Activated CD4-positive, alpha-beta T cell treated with anti-CD3 and anti-CD28 coated beads, Interleukin-2, Interleukin-4, amounts not matched to agents 100 ng/mL and 50 ng/mL, durations not matched to agents 16 hours and 8 hours (primary cell): ENCODE results near the gene COA3.
A peak's percentile ranks its signal among the peaks of the same experiment; 100 is the strongest.
"Not testable (repeated sequence)": the region's sequence is repeated elsewhere in the genome, so short reads cannot be mapped to it uniquely, and the experiment has no call there.

Source experiments
- DNase-seq: peaks from one replicate; pipeline ENCODE4 v3.0.0-alpha.2; 2020; ENCODE audit warnings: low spot score

The COA3 gene

GRCh38 chr17:42781639-42782165, 16.8 kb downstream of the COA3 start:
- DNase-seq, result no peak

- DNase-seq, result no peak
These were observed 17.5 kb downstream of the COA3 start for GRCh38 chr17:42780851-42781638.

- DNase-seq, result no peak
These were observed 18.3 kb downstream of the COA3 start, which contains the start of gene WNK4 for GRCh38 chr17:42779936-42780850. Gene WNK4, plus strand, starts transcription at chr17:42780610. Its CDS starts 89 bp downstream, at chr17:42780699.

GRCh38 chr17:42779304-42779935, 19.1 kb downstream of the COA3 start:
- no peak for DNase-seq

- DNase-seq, result no peak
These were observed 19.9 kb downstream of the COA3 start for GRCh38 chr17:42778570-42778969.

GRCh38 chr17:42775534-42776098, 22.9 kb downstream of the COA3 start:
- no peak for DNase-seq

GRCh38 chr17:42774066-42774745, 24.3 kb downstream of the COA3 start:
- DNase-seq, result no peak

- DNase-seq, result peak; percentile 85
These were observed 25.0 kb downstream of the COA3 start, which contains the start of gene VPS25 for GRCh38 chr17:42773290-42774035. Gene VPS25, plus strand, starts transcription at chr17:42773449. Its CDS starts 27 bp downstream, at chr17:42773476.

- no peak for DNase-seq
These were observed 25.6 kb downstream of the COA3 start for GRCh38 chr17:42772945-42773289.

GRCh38 chr17:42769964-42770363, 28.5 kb downstream of the COA3 start:
- DNase-seq, result not testable (repeated sequence)

- DNase-seq, result not testable (repeated sequence)
These were observed 30.5 kb downstream of the COA3 start for GRCh38 chr17:42768006-42768405.

GRCh38 chr17:42767512-42767911, 31.0 kb downstream of the COA3 start:
- DNase-seq, result no peak

- DNase-seq, result no peak
These were observed 32.4 kb downstream of the COA3 start for GRCh38 chr17:42766124-42766523.

GRCh38 chr17:42761638-42762037, 36.9 kb downstream of the COA3 start:
- DNase-seq, result no peak

GRCh38 chr17:42760652-42761581, 37.6 kb downstream of the COA3 start, which contains the start of gene RAMP2:
Gene RAMP2, plus strand, starts transcription at chr17:42761227. Its CDS starts 35 bp downstream, at chr17:42761262.
- DNase-seq, result no peak

- no peak for DNase-seq
These were observed 38.4 kb downstream of the COA3 start for GRCh38 chr17:42759982-42760651.

- no peak for DNase-seq
These were observed 43.7 kb downstream of the COA3 start for GRCh38 chr17:42754782-42755181.

GRCh38 chr17:42751628-42752027, 46.9 kb downstream of the COA3 start:
- no peak for DNase-seq
